Fibroblast of the aortic adventitia (primary cell): ENCODE results near the gene SLN. TPM values are rescaled to one million over a fixed set of nuclear protein-coding genes. Genes with fewer than 3 reads are reported as not detected.
"Not testable (repeated sequence)": the region's sequence is repeated elsewhere in the genome, so short reads cannot be mapped to it uniquely, and the experiment has no call there.

Experiments used
- DNase-seq: peaks from one replicate; pipeline ENCODE4 v3.0.0-alpha.2; 2010; ENCODE audit warnings: low read depth
- H3K4me3 ChIP-seq: 2 replicates; pipeline ENCODE4 v1.5.1; 2011; ENCODE audit warnings: low read depth, mild to moderate bottlenecking, control low read depth, low read length, moderate library complexity
- CTCF ChIP-seq: IDR thresholded peaks from 2 replicates; pipeline ENCODE4 v1.5.1; 2011; ENCODE audit warnings: mild to moderate bottlenecking, low read length, control low read depth, inconsistent platforms; ENCODE audit not compliant: insufficient read depth
- total RNA-seq: library from RNA; depleted of rRNA; stranded (reverse); fragments of >200 nt; gene quantifications from 2 replicates; pipeline ENCODE4 v1.2.3, GENCODE V29; 2012; ENCODE audit warnings: low replicate concordance

The SLN gene
- total RNA-seq, result not detected in 2 replicates

GRCh38 chr11:107711861-107712755 lies at the start of gene SLN:
Gene SLN (minus strand): TSS chr11:107712056.
- DNase-seq, result no peak
- no peak within 1 kb of the TSS for H3K4me3 ChIP-seq
- no peak for TF ChIP-seq CTCF

- DNase-seq, H3K4me3 ChIP-seq: not testable (repeated sequence)
These were observed 47.0 kb upstream of the SLN start for GRCh38 chr11:107758719-107759355.

- no peak for TF ChIP-seq CTCF
- DNase-seq, result no peak
- H3K4me3 ChIP-seq, result no peak overlapping the region
These were observed 45.8 kb upstream of the SLN start for GRCh38 chr11:107757661-107758060.

GRCh38 chr11:107756553-107756952 lies 44.7 kb upstream of the SLN start:
- no peak for TF ChIP-seq CTCF
- no peak overlapping the region for H3K4me3 ChIP-seq
- no peak for DNase-seq

- no peak for DNase-seq
- no peak for TF ChIP-seq CTCF
- no peak overlapping the region for H3K4me3 ChIP-seq
These were observed 41.3 kb upstream of the SLN start for GRCh38 chr11:107752949-107753822.

GRCh38 chr11:107752508-107752907 lies 40.7 kb upstream of the SLN start:
- H3K4me3 ChIP-seq, result no peak overlapping the region
- no peak for TF ChIP-seq CTCF
- no peak for DNase-seq
